IMR-90 (cell line): ENCODE data around the gene PTPN5. TPM values are rescaled to one million over a fixed set of nuclear protein-coding genes. Genes with fewer than 3 reads are reported as not detected.

Source experiments
- ATAC-seq: fragments of 200-7000 bp; cut with Tn5 transposase; 2 replicates; pipeline ENCODE4 v1.9.1; 2020; ENCODE audit warnings: low read depth, mild to moderate bottlenecking, moderate library complexity
- Bru-seq: library from RNA; stranded (reverse); fragments of 400-500 nt; gene quantifications from one replicate; lab custom pipeline; 2021; lab: Mats Ljungman, UMichigan
- BruChase-seq, 2 experiments: library from RNA; stranded (reverse); fragments of 400-500 nt; gene quantifications; one replicate each; lab custom pipeline; 2021; lab: Mats Ljungman, UMichigan
- BruUV-seq: library from RNA; stranded (reverse); fragments of 400-500 nt; replicated peaks from 2 replicates; lab custom pipeline; 2021; lab: Mats Ljungman, UMichigan
- CTCF ChIA-PET: fragments of 300-600 bp; formaldehyde crosslinking; extraction: SDS; loops from one replicate; lab custom pipeline; 2021; ENCODE audit warnings: antibody characterized with exemption; lab: Yijun Ruan, JAX
- POLR2A ChIA-PET: fragments of 300-600 bp; sonication (Branson Sonifier 250); formaldehyde crosslinking; loops from one replicate; lab custom pipeline; 2022; ENCODE audit warnings: antibody characterized with exemption; ENCODE audit not compliant: unreplicated experiment; lab: Charles Lee
- DNase-seq: peaks from one replicate; pipeline ENCODE4 v3.0.0; 2013
- H2AFZ ChIP-seq: replicated peaks from 2 replicates; pipeline ENCODE3; 2013; ENCODE audit warnings: low read length, mild to moderate bottlenecking; ENCODE audit not compliant: poor library complexity
- H2AK5ac ChIP-seq: 2 replicates; pipeline ENCODE4 v1.6.1; 2013; ENCODE audit warnings: low read depth, low read length, inconsistent platforms
- H2AK9ac ChIP-seq: replicated peaks from 2 replicates; pipeline ENCODE3; 2013; ENCODE audit warnings: mild to moderate bottlenecking, low read depth, low read length, moderate library complexity; ENCODE audit not compliant: poor library complexity
- H2BK120ac ChIP-seq: 2 replicates; pipeline ENCODE4 v1.6.1; 2013; ENCODE audit warnings: low read depth, low read length, inconsistent platforms
- H2BK15ac ChIP-seq: 3 replicates; pipeline ENCODE4 v1.6.1; 2013; ENCODE audit warnings: low read depth, low read length, inconsistent platforms
- H2BK20ac ChIP-seq: 2 replicates; pipeline ENCODE4 v1.6.1; 2013; ENCODE audit warnings: low read depth, mild to moderate bottlenecking, inconsistent platforms, low read length, moderate library complexity
- H2BK5ac ChIP-seq: 2 replicates; pipeline ENCODE4 v1.6.1; 2013; ENCODE audit warnings: mild to moderate bottlenecking, low read depth, low read length, inconsistent platforms; ENCODE audit not compliant: poor library complexity, severe bottlenecking
- H3K14ac ChIP-seq: replicated peaks from 2 replicates; pipeline ENCODE4 v1.6.1; 2013; ENCODE audit warnings: low read depth, low read length, inconsistent platforms
- H3K18ac ChIP-seq: 2 replicates; pipeline ENCODE4 v1.6.1; 2013; ENCODE audit warnings: low read depth, low read length, control low read depth
- H3K23ac ChIP-seq: 2 replicates; pipeline ENCODE4 v1.6.1; 2013; ENCODE audit warnings: low read depth, low read length, inconsistent platforms
- H3K27ac ChIP-seq: 2 replicates; pipeline ENCODE4 v1.5.1; 2013; ENCODE audit warnings: mild to moderate bottlenecking, control low read depth, low read length; ENCODE audit not compliant: insufficient read depth
- H3K27me3 ChIP-seq: 2 replicates; pipeline ENCODE4 v1.6.1; 2013; ENCODE audit warnings: low read length; ENCODE audit not compliant: control insufficient read depth, insufficient read depth
- H3K36me3 ChIP-seq: 2 replicates; pipeline ENCODE4 v1.6.1; 2013; ENCODE audit warnings: low read length, mixed read lengths; ENCODE audit not compliant: control insufficient read depth, insufficient read depth
- H3K4ac ChIP-seq: 2 replicates; pipeline ENCODE4 v1.6.1; 2013; ENCODE audit warnings: low read depth, low read length, inconsistent platforms
- H3K4me1 ChIP-seq: 2 replicates; pipeline ENCODE4 v1.6.1; 2013; ENCODE audit warnings: low read length, mixed read lengths; ENCODE audit not compliant: control insufficient read depth, insufficient read depth
- H3K4me2 ChIP-seq: 2 replicates; pipeline ENCODE4 v1.6.1; 2013; ENCODE audit warnings: low read depth, mild to moderate bottlenecking, control low read depth, low read length, moderate library complexity
- H3K4me3 ChIP-seq: 2 replicates; pipeline ENCODE4 v1.5.1; 2013; ENCODE audit warnings: low read depth, mild to moderate bottlenecking, control low read depth, low read length, moderate library complexity; ENCODE audit not compliant: insufficient read depth
- H3K56ac ChIP-seq: 2 replicates; pipeline ENCODE4 v1.6.1; 2013; ENCODE audit warnings: low read length, inconsistent platforms; ENCODE audit not compliant: insufficient read depth; ENCODE audit errors: extremely low read depth
- H3K79me1 ChIP-seq, 2 experiments: 2 replicates each; pipeline ENCODE4 v1.6.1; 2013; ENCODE audit warnings: low read length in 2 of 2, inconsistent platforms in 1 of 2, low read depth in 1 of 2
- H3K9ac ChIP-seq: 2 replicates; pipeline ENCODE4 v1.6.1; 2013; ENCODE audit warnings: low read depth, low read length, control low read depth
- H3K9me1 ChIP-seq: 2 replicates; pipeline ENCODE4 v1.6.1; 2013; ENCODE audit warnings: low read length, inconsistent platforms; ENCODE audit not compliant: insufficient read depth
- H3K9me3 ChIP-seq: 2 replicates; pipeline ENCODE4 v1.6.1; 2013; ENCODE audit warnings: low read length; ENCODE audit not compliant: control insufficient read depth, insufficient read depth
- H4K20me1 ChIP-seq: 2 replicates; pipeline ENCODE4 v1.6.1; 2013; ENCODE audit warnings: low read length, inconsistent platforms; ENCODE audit not compliant: insufficient read depth
- H4K5ac ChIP-seq: 2 replicates; pipeline ENCODE4 v1.6.1; 2013; ENCODE audit warnings: mild to moderate bottlenecking, low read depth, low read length, control low read depth
- H4K8ac ChIP-seq, 2 experiments: 2 replicates each; pipeline ENCODE4 v1.6.1; 2013; ENCODE audit warnings: low read depth in 2 of 2, low read length in 2 of 2, control low read depth in 1 of 2, inconsistent platforms in 1 of 2
- H4K91ac ChIP-seq: 2 replicates; pipeline ENCODE4 v1.6.1; 2013; ENCODE audit warnings: low read depth, low read length, inconsistent platforms; ENCODE audit not compliant: insufficient read depth
- BHLHE40 ChIP-seq: fragments of 150-350 bp; IDR thresholded peaks from 2 replicates; pipeline ENCODE4 v1.6.1; 2016; ENCODE audit warnings: mild to moderate bottlenecking, low read depth, low read length
- CEBPB ChIP-seq: IDR thresholded peaks from 2 replicates; pipeline ENCODE4 v1.6.1; 2012; ENCODE audit warnings: low read depth, low read length, improper control_type of control experiment
- CHD1 ChIP-seq: IDR thresholded peaks from 2 replicates; pipeline ENCODE4 v1.6.1; 2012; ENCODE audit warnings: low read depth, low read length, improper control_type of control experiment
- CTCF ChIP-seq: conservative IDR thresholded peaks from 2 replicates; pipeline ENCODE4 v1.5.1; 2012; ENCODE audit warnings: mild to moderate bottlenecking, low read depth, low read length, improper control_type of control experiment
- ELK1 ChIP-seq: fragments of 150-350 bp; IDR thresholded peaks from 2 replicates; pipeline ENCODE4 v1.6.1; 2016; ENCODE audit warnings: low read depth, mild to moderate bottlenecking, low read length, moderate library complexity, borderline replicate concordance
- FOS ChIP-seq: fragments of 150-350 bp; IDR thresholded peaks from 2 replicates; pipeline ENCODE4 v1.6.1; 2016; ENCODE audit warnings: low read depth, low read length
- MAZ ChIP-seq: IDR thresholded peaks from 2 replicates; pipeline ENCODE4 v1.6.1; 2012; ENCODE audit warnings: low read depth, mild to moderate bottlenecking, low read length, improper control_type of control experiment, moderate library complexity, borderline replicate concordance
- MXI1 ChIP-seq: IDR thresholded peaks from 2 replicates; pipeline ENCODE4 v1.6.1; 2012; ENCODE audit warnings: low read depth, mild to moderate bottlenecking, low read length, moderate library complexity, borderline replicate concordance
- NFE2L2 ChIP-seq: fragments of 150-350 bp; IDR thresholded peaks from 2 replicates; pipeline ENCODE4 v1.6.1; 2016; ENCODE audit warnings: low read depth, mild to moderate bottlenecking, low read length
- RCOR1 ChIP-seq: IDR thresholded peaks from 2 replicates; pipeline ENCODE4 v1.6.1; 2012; ENCODE audit warnings: mild to moderate bottlenecking, low read length, improper control_type of control experiment; ENCODE audit not compliant: insufficient replicate concordance
- RFX5 ChIP-seq: IDR thresholded peaks from 2 replicates; pipeline ENCODE4 v1.8.0; 2012; ENCODE audit warnings: low read depth, mild to moderate bottlenecking, low read length, moderate library complexity
- SMC3 ChIP-seq: fragments of 150-350 bp; IDR thresholded peaks from 2 replicates; pipeline ENCODE4 v1.6.1; 2016; ENCODE audit warnings: low read depth, mild to moderate bottlenecking, antibody characterized with exemption, low read length, moderate library complexity
- USF2 ChIP-seq: fragments of 150-350 bp; IDR thresholded peaks from 2 replicates; pipeline ENCODE4 v1.6.1; 2017; ENCODE audit warnings: mild to moderate bottlenecking, antibody characterized with exemption, low read length, low read depth
- WGBS, 2 experiments: methylation state at CpG; one replicate each; pipeline versions ENCODE4 v1.1.5 to v1.1.7; 2013; ENCODE audit warnings: missing lambda C conversion rate in 2 of 2; ENCODE audit not compliant: insufficient read length in 1 of 2; ENCODE audit errors: extremely low coverage in 2 of 2; 5-methylcytosine and 5-hydroxymethylcytosine counted together
- dilution Hi-C: fragments of 300-500 bp; cut with HindIII; formaldehyde crosslinking; loops from one replicate; pipeline ENCODE4 v1.14.3; 2018; ENCODE audit warnings: low sequenced_read_pairs; ENCODE audit not compliant: unreplicated experiment
- in situ Hi-C: fragments of 300-500 bp; cut with MboI; formaldehyde crosslinking; loops from 3 replicates; pipeline ENCODE4 v1.14.3; 2019; ENCODE audit warnings: low sequenced_read_pairs, inconsistent platforms, mixed read lengths
- intact Hi-C: fragments of 100-400 bp; cut with micrococcal nuclease; formaldehyde crosslinking; loops from 2 replicates; pipeline ENCODE4 v1.10.0; 2022
- long read RNA-seq: library from polyadenylated mRNA; unstranded; transcript quantifications from one replicate; pipeline ENCODE4 v2.0.0, GENCODE V29; 2021; ENCODE audit not compliant: unreplicated experiment
- polyA plus RNA-seq, 3 experiments: library from polyadenylated mRNA; depleted of rRNA; stranded (reverse); fragments of >200 nt; gene quantifications; 2 replicates each; pipeline ENCODE4 v1.2.3, GENCODE V29; 2012; ENCODE audit warnings: low replicate concordance in 1 of 3
- total RNA-seq: library from RNA; depleted of rRNA; stranded (reverse); fragments of >200 nt; gene quantifications from 2 replicates; pipeline ENCODE4 v1.2.3, GENCODE V29; 2012; rRNA removed

Gene PTPN5
- total RNA-seq, result not detected in 2 replicates
- polyA plus RNA-seq (2012; rRNA removed), result not detected in 2 replicates
- polyA plus RNA-seq (2012; cell fraction: cytosol; rRNA removed), result not detected in 2 replicates
- polyA plus RNA-seq (2012; cell fraction: nucleus; rRNA removed; ENCODE audit: low replicate concordance), result not detected in 2 replicates
- not detected for Bru-seq, nascent RNA
- BruChase-seq, experiment 1, labeled RNA remaining after a 6-hour chase, result not detected
- not detected for BruChase-seq, experiment 2, labeled RNA remaining after a 2-hour chase
- long read RNA-seq, result 0 reads

- no peak within 1 kb of the TSS for H4K91ac ChIP-seq
- TF ChIP-seq USF2 (no peak), ELK1 (no peak), CHD1 (no peak), CTCF (no peak), MXI1 (no peak), BHLHE40 (no peak), RFX5 (no peak), NFE2L2 (no peak), MAZ (no peak), RCOR1 (no peak), FOS (no peak), CEBPB (no peak), SMC3 (no peak)
Observed at GRCh38 chr11:18791207-18791968, at the start of gene PTPN5. Gene PTPN5, minus strand, starts transcription at chr11:18791798. Its CDS starts 19,840 bp downstream, at chr11:18771958.

More at GRCh38 chr11:18791207-18791968, at the start of gene PTPN5:
- peak; percentile 32; the same call in 1 of the 2 replicates for ATAC-seq
- H3K27ac ChIP-seq, result no peak within 1 kb of the TSS
- no peaks in the 10 kb centered on the region for H3K4me1 ChIP-seq
- H3K9ac ChIP-seq, result no peak within 1 kb of the TSS
- no peak within 1 kb of the TSS for H3K14ac ChIP-seq
- H3K79me1 ChIP-seq, result no peaks in the 10 kb centered on the region
- no peak within 1 kb of the TSS for H4K8ac ChIP-seq
- peak within 1 kb of the TSS; percentile 58 for H2AFZ ChIP-seq
- BruUV-seq, result no TSS peak
- H2BK15ac ChIP-seq, result no peak within 1 kb of the TSS
- H4K20me1 ChIP-seq, result no peaks in the 10 kb centered on the region
- no peak within 1 kb of the TSS for H2AK5ac ChIP-seq
- H2BK120ac ChIP-seq, result no peak within 1 kb of the TSS
- intact Hi-C loops (no loop called here), dilution Hi-C loops (no loop called here), in situ Hi-C loops (no loop called here)
- peaks cover 44% of the 10 kb centered on the region for H3K27me3 ChIP-seq
- 1% methylated on average over 23 of the region's 94 CpGs; no CpG with 5 or more reads in 1 of the 2 experiments for WGBS, 2 experiments
- H3K9me1 ChIP-seq, result no peaks in the 10 kb centered on the region
- H3K56ac ChIP-seq, result no peak within 1 kb of the TSS
- no peak within 1 kb of the TSS for H3K4me3 ChIP-seq
- no peak within 1 kb of the TSS for H2AK9ac ChIP-seq
- no peak within 1 kb of the TSS for H3K23ac ChIP-seq
- H3K4me2 ChIP-seq, result no peak within 1 kb of the TSS
- no peak within 1 kb of the TSS for H3K4ac ChIP-seq
- no peak within 1 kb of the TSS for H2BK20ac ChIP-seq
- no peaks in the 10 kb centered on the region for H3K36me3 ChIP-seq
- POLR2A ChIA-PET, result no interaction called here
- no peak within 1 kb of the TSS for H3K18ac ChIP-seq
- H3K9me3 ChIP-seq, result peaks cover 2% of the 10 kb centered on the region; the same call in 1 of the 2 replicates
- DNase-seq, result no peak
- CTCF ChIA-PET, result no interaction called here
- no peak within 1 kb of the TSS for H2BK5ac ChIP-seq
- H4K5ac ChIP-seq, result no peak within 1 kb of the TSS
